Calu3 (cell line): ENCODE results near the gene SLIT3. TPM values are rescaled to one million over a fixed set of nuclear protein-coding genes. Genes with fewer than 3 reads are reported as not detected.

Experiments
- BruUV-seq: library from RNA; stranded (reverse); fragments of 400-500 nt; replicated peaks from 2 replicates; lab custom pipeline; 2021; lab: Mats Ljungman, UMichigan
- CTCF ChIA-PET: fragments of 300-600 bp; sonication (Branson Sonifier 250); formaldehyde crosslinking; loops from one replicate; lab custom pipeline; 2022; ENCODE audit warnings: antibody characterized with exemption; lab: Charles Lee
- DNase-seq: peaks from one replicate; pipeline ENCODE4 v3.0.0; 2022
- H3K27ac Mint-ChIP-seq: one replicate; pipeline ENCODE4 v1.8.0; 2022; ENCODE audit warnings: mixed read lengths; ENCODE audit not compliant: unreplicated experiment
- H3K27me3 Mint-ChIP-seq: one replicate; pipeline ENCODE4 v1.8.0; 2022; ENCODE audit warnings: mixed read lengths; ENCODE audit not compliant: unreplicated experiment
- H3K36me3 Mint-ChIP-seq: one replicate; pipeline ENCODE4 v1.8.0; 2022; ENCODE audit warnings: mild to moderate bottlenecking, moderate library complexity, mixed read lengths; ENCODE audit not compliant: insufficient read depth, unreplicated experiment
- H3K4me1 Mint-ChIP-seq: one replicate; pipeline ENCODE4 v1.8.0; 2022; ENCODE audit warnings: mild to moderate bottlenecking, low read depth, mixed read lengths; ENCODE audit not compliant: unreplicated experiment
- H3K4me3 Mint-ChIP-seq: one replicate; pipeline ENCODE4 v1.8.0; 2022; ENCODE audit warnings: mild to moderate bottlenecking, low read depth, moderate library complexity, mixed read lengths; ENCODE audit not compliant: unreplicated experiment
- H3K9me3 Mint-ChIP-seq: one replicate; pipeline ENCODE4 v1.8.0; 2022; ENCODE audit warnings: low read depth, mixed read lengths; ENCODE audit not compliant: unreplicated experiment
- intact Hi-C: fragments of 100-400 bp; cut with micrococcal nuclease; formaldehyde crosslinking; loops from one replicate; pipeline ENCODE4 v1.10.0; 2022; ENCODE audit not compliant: unreplicated experiment
- total RNA-seq: library from RNA; stranded (reverse); gene quantifications from 2 replicates; pipeline ENCODE4 v1.2.3, GENCODE V29; 2022
- TF ChIP-seq, protein P1 (sequence below): fragments of 200-600 bp; IDR thresholded peaks from one replicate; pipeline ENCODE4 v1.8.0; 2022; ENCODE audit warnings: antibody characterized with exemption; ENCODE audit not compliant: unreplicated experiment

Gene SLIT3
- total RNA-seq, 1 experiment from 2014 or later, result not detected

DNA sequence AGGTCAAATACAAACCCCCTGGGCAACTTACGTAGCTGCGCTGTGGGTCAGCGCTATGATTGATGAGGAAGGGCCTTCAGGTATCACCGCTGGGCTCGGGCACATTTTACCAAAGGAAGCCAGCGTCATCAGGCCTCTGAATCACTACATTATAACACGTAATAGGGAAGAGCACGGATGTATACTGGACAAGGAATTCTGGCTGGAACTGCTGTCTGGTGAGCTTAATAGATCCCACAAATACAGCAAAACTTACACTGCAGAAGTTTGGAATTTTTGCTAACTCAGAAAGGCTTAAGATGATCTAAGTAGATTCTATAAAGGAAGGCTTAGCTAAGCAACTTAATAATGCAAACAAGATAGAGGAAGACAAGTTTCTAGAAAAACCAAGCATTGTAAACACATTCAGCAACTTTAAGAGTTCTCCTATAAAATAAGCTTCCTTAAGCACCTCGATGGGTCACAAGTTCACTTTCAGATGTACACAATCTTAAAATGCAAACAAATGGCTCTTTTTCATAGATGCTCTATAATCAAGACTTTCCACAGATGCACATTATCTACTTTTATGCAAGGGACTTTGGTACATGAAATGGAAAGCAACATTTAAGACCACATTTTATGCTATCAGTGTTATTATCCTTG is 361.7 kb downstream of the SLIT3 start:
- peaks cover 59% of the 10 kb centered on the region for H3K27me3 Mint-ChIP-seq
- no peak overlapping the region for H3K4me3 Mint-ChIP-seq
- H3K27ac Mint-ChIP-seq, result no peak overlapping the region
- no peaks in the 10 kb centered on the region for H3K4me1 Mint-ChIP-seq
- H3K9me3 Mint-ChIP-seq, result no peaks in the 10 kb centered on the region
- TF ChIP-seq, protein P1, sequence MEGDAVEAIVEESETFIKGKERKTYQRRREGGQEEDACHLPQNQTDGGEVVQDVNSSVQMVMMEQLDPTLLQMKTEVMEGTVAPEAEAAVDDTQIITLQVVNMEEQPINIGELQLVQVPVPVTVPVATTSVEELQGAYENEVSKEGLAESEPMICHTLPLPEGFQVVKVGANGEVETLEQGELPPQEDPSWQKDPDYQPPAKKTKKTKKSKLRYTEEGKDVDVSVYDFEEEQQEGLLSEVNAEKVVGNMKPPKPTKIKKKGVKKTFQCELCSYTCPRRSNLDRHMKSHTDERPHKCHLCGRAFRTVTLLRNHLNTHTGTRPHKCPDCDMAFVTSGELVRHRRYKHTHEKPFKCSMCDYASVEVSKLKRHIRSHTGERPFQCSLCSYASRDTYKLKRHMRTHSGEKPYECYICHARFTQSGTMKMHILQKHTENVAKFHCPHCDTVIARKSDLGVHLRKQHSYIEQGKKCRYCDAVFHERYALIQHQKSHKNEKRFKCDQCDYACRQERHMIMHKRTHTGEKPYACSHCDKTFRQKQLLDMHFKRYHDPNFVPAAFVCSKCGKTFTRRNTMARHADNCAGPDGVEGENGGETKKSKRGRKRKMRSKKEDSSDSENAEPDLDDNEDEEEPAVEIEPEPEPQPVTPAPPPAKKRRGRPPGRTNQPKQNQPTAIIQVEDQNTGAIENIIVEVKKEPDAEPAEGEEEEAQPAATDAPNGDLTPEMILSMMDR, result no peak
- CTCF ChIA-PET, result no interaction called here
- BruUV-seq, result no TSS peak
- no peaks in the 10 kb centered on the region for H3K36me3 Mint-ChIP-seq
- intact Hi-C loops, result no loop called here
- no peak for DNase-seq

DNA sequence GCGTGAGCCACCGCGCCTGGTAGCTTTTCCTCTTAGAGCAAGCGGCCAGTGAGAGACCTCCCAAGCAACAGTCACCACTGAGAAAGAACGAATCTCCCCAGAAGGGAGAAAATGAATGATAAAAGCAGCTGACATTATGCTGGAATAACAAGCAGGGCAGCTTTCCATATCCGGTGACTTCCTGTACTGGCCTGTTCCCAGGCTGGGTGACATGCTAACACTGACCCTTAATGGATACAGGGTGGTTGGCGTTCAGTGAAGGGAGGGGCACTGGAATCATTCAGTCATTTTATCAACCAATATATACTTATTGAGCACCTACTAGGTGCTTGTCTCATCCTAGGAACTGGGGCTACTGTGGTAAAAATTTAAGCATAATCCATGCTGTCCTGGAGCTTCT is 364.4 kb downstream of the SLIT3 start:
- H3K27ac Mint-ChIP-seq, result no peak overlapping the region
- no peaks in the 10 kb centered on the region for H3K4me1 Mint-ChIP-seq
- H3K36me3 Mint-ChIP-seq, result no peaks in the 10 kb centered on the region
- H3K9me3 Mint-ChIP-seq, result no peaks in the 10 kb centered on the region
- TF ChIP-seq, protein P1, result no peak
- BruUV-seq, result no TSS peak
- intact Hi-C loops, result no loop called here
- CTCF ChIA-PET, result no interaction called here
- peaks cover 67% of the 10 kb centered on the region for H3K27me3 Mint-ChIP-seq
- no peak for DNase-seq
- H3K4me3 Mint-ChIP-seq, result no peak overlapping the region

DNA sequence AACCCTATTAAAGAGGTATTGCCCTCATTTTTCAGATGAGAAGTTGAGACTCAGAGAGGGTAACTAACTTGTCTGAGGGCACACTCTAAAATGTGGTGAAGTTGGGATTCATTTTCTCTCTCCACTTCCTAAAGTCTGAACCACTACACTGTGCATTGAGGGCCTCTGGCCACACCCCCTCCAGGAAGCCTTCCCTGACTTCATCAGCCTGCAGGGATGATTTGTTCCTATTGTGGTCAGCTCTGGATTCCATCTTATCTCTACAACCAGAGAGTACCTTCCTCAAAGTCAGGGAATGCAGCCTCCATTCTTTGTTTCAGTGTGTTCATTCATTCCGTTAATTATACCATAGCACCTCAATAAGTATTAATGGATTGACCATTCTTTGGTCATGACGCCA is 365.8 kb downstream of the SLIT3 start:
- H3K36me3 Mint-ChIP-seq, result no peaks in the 10 kb centered on the region
- no peak overlapping the region for H3K4me3 Mint-ChIP-seq

DNA sequence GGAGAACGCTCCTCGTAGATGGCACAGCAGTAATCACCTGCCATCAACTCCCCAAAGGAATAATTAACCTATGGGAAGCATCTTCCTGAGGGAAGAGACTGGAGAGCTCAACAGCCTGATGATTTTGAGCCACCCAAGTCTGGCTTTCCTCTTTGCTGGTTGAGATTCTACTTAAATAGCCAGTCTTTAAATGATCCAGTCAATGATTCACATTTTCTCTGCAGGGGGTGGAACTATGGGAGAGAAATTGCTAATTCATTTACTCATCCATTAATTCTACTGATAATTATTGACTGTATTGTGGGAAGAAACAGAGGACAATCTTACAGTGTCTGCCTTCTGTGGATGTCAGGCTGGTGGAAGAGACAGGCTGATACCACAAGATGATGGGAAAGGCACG is 366.8 kb downstream of the SLIT3 start:
- TF ChIP-seq, protein P1, result no peak
- Mint-ChIP-seq H3K4me1 (no peaks in the 10 kb centered on the region), H3K9me3 (no peaks in the 10 kb centered on the region), H3K4me3 (no peak overlapping the region), H3K36me3 (no peaks in the 10 kb centered on the region), H3K27me3 (peaks cover 44% of the 10 kb centered on the region), H3K27ac (no peak overlapping the region)
- intact Hi-C loops, result no loop called here
- no TSS peak for BruUV-seq
- no peak for DNase-seq
- CTCF ChIA-PET, result no interaction called here

More for the DNA sequence above, 365.8 kb downstream of the SLIT3 start:
- Mint-ChIP-seq H3K4me1 (no peaks in the 10 kb centered on the region), H3K27ac (no peak overlapping the region), H3K27me3 (peaks cover 55% of the 10 kb centered on the region), H3K9me3 (no peaks in the 10 kb centered on the region)
- no peak for DNase-seq
- CTCF ChIA-PET, result interaction anchor here (0.7 kb wide), 1 partner anchor 1429 kb away, joined by 3 read pairs; no protein-coding TSS in a partner anchor
- intact Hi-C loops, result no loop called here
- TF ChIP-seq, protein P1, result no peak
- no TSS peak for BruUV-seq
